Rectal smooth muscle tissue (tissue), 1 donor: ENCODE results near the gene MCAM.

Experiments
- H3K27ac ChIP-seq: one replicate; pipeline ENCODE4 v1.7.0; 2013; ENCODE audit warnings: low read depth, low read length, inconsistent platforms
- H3K27me3 ChIP-seq: one replicate; pipeline ENCODE4 v1.7.0; 2013; ENCODE audit warnings: low read length; ENCODE audit not compliant: control insufficient read depth, insufficient read depth
- H3K36me3 ChIP-seq: one replicate; pipeline ENCODE4 v1.7.0; 2013; ENCODE audit warnings: low read length; ENCODE audit not compliant: control insufficient read depth, insufficient read depth
- H3K4me1 ChIP-seq: one replicate; pipeline ENCODE4 v1.7.0; 2013; ENCODE audit warnings: low read length; ENCODE audit not compliant: control insufficient read depth, insufficient read depth
- H3K4me3 ChIP-seq: one replicate; pipeline ENCODE4 v1.7.0; 2013; ENCODE audit warnings: low read length
- H3K9ac ChIP-seq: one replicate; pipeline ENCODE4 v1.7.0; 2013; ENCODE audit warnings: low read length

Gene MCAM

GRCh38 chr11:119341222-119342022 is 24.5 kb upstream of the MCAM start:
- no peaks in the 10 kb centered on the region for H3K36me3 ChIP-seq
- peaks cover 20% of the 10 kb centered on the region for H3K4me1 ChIP-seq
- H3K4me3 ChIP-seq, result peak overlapping the region; percentile 59
- no peak overlapping the region for H3K9ac ChIP-seq
- peaks cover 19% of the 10 kb centered on the region for H3K27me3 ChIP-seq
- peak overlapping the region; percentile 73 for H3K27ac ChIP-seq

- Histone ChIP-seq H3K27ac (peak within 1 kb of the TSS; percentile 73), H3K36me3 (no peaks in the 10 kb centered on the region), H3K9ac (peak within 1 kb of the TSS; percentile 25), H3K4me1 (peaks cover 20% of the 10 kb centered on the region), H3K27me3 (peaks cover 19% of the 10 kb centered on the region), H3K4me3 (peak within 1 kb of the TSS; percentile 59)
Measured at GRCh38 chr11:119340335-119341221, 23.6 kb upstream of the MCAM start, which contains the start of gene C1QTNF5. C1QTNF5 (minus strand) TSS chr11:119340883; CDS start chr11:119340397, 486 bp downstream.

- Histone ChIP-seq H3K4me1 (peaks cover 27% of the 10 kb centered on the region), H3K9ac (peak overlapping the region; percentile 25), H3K27me3 (peaks cover 14% of the 10 kb centered on the region), H3K36me3 (no peaks in the 10 kb centered on the region), H3K4me3 (peak overlapping the region; percentile 59), H3K27ac (peak overlapping the region; percentile 73)
Measured at GRCh38 chr11:119339589-119340334, 22.8 kb upstream of the MCAM start.

- peaks cover 14% of the 10 kb centered on the region for H3K27me3 ChIP-seq
- peak overlapping the region; percentile 59 for H3K4me3 ChIP-seq
- no peak overlapping the region for H3K9ac ChIP-seq
- peak overlapping the region; percentile 46 for H3K27ac ChIP-seq
- H3K36me3 ChIP-seq, result no peaks in the 10 kb centered on the region
- H3K4me1 ChIP-seq, result peaks cover 27% of the 10 kb centered on the region
Measured at GRCh38 chr11:119338965-119339588, 22.1 kb upstream of the MCAM start.

GRCh38 chr11:119338318-119338890 is 21.5 kb upstream of the MCAM start:
- Histone ChIP-seq H3K9ac (no peak overlapping the region), H3K27ac (peak overlapping the region; percentile 46), H3K36me3 (no peaks in the 10 kb centered on the region), H3K4me3 (peak overlapping the region; percentile 59), H3K4me1 (peaks cover 27% of the 10 kb centered on the region), H3K27me3 (peaks cover 11% of the 10 kb centered on the region)

- peaks cover 10% of the 10 kb centered on the region for H3K27me3 ChIP-seq
- H3K36me3 ChIP-seq, result no peaks in the 10 kb centered on the region
- no peak overlapping the region for H3K4me3 ChIP-seq
- H3K27ac ChIP-seq, result peak overlapping the region; percentile 44
- H3K9ac ChIP-seq, result no peak overlapping the region
- peaks cover 27% of the 10 kb centered on the region for H3K4me1 ChIP-seq
Measured at GRCh38 chr11:119337581-119338317, 20.8 kb upstream of the MCAM start.

GRCh38 chr11:119336744-119337469 is 20.0 kb upstream of the MCAM start:
- Histone ChIP-seq H3K27me3 (peaks cover 10% of the 10 kb centered on the region), H3K4me1 (peaks cover 27% of the 10 kb centered on the region), H3K9ac (no peak overlapping the region), H3K36me3 (no peaks in the 10 kb centered on the region), H3K4me3 (no peak overlapping the region), H3K27ac (no peak overlapping the region)

- Histone ChIP-seq H3K27ac (no peak overlapping the region), H3K27me3 (peaks cover 5% of the 10 kb centered on the region), H3K4me1 (peaks cover 23% of the 10 kb centered on the region), H3K4me3 (peak overlapping the region; percentile 96), H3K9ac (no peak overlapping the region), H3K36me3 (no peaks in the 10 kb centered on the region)
Measured at GRCh38 chr11:119335655-119336543, 19.0 kb upstream of the MCAM start.

- Histone ChIP-seq H3K4me3 (peak overlapping the region; percentile 96), H3K27me3 (peaks cover 2% of the 10 kb centered on the region), H3K27ac (no peak overlapping the region), H3K4me1 (peaks cover 22% of the 10 kb centered on the region), H3K36me3 (no peaks in the 10 kb centered on the region), H3K9ac (no peak overlapping the region)
Measured at GRCh38 chr11:119335091-119335654, 18.2 kb upstream of the MCAM start.
